ENCODE results near the gene CATSPER2. TPM values are rescaled to one million over a fixed set of nuclear protein-coding genes. Genes with fewer than 3 reads are reported as not detected.
A peak's percentile ranks its signal among the peaks of the same experiment; 100 is the strongest.
"Not testable (repeated sequence)": the region's sequence is repeated elsewhere in the genome, so short reads cannot be mapped to it uniquely, and the experiment has no call there.

The CATSPER2 gene
- total RNA-seq, 1 donor from 2014 or later: 2.7 TPM

DNA sequence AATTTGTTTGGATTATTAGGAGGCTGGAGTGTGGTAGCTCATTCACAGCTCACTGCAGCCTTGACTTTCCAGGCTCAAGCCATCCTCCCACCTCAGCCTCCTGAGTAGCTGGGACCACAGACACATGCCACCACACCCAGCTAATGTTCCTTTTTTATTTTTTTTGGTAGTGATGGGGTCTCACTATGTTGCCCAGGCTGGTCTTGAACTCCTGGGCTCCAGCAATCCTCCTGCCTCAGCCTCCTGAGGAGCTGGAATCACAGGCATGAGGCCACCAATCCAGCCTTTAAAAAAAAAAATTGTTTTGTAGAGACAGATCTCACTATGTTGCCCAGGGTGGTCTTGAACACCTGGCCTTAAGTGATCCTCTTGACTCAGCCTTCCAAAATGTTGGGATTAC, 21.7 kb downstream of the CATSPER2 start:
- H3K9me3 ChIP-seq; DNase-seq; ATAC-seq; intact Hi-C loops (cut with DNase I); H3K4me1 ChIP-seq; H3K27ac ChIP-seq; H3K4me3 ChIP-seq; H3K27me3 ChIP-seq (ENCODE audit: low read depth); H3K36me3 ChIP-seq: not testable (repeated sequence)

DNA sequence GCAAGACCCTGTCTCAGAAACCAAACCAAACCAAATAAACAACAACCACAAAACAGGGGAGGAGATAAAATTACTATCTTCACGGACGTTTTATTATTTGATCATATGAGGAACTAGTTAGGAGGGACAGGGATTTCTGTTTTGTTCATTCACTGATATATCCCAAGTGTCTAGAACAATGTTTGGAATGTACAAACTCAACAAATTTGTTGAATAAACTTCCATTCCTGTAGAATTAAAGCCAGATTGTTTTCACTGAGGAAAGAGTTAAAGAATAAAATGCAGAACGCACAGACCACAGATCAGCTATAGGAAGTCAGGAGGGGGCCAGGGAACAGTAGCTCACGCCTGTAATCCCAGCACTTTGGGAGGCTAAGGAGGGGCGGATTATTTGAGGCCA, 23.5 kb downstream of the CATSPER2 start:
- Histone ChIP-seq H3K9me3 (no peaks in the 10 kb centered on the region), H3K4me1 (no peaks in the 10 kb centered on the region), H3K36me3 (no peaks in the 10 kb centered on the region), H3K27me3 (ENCODE audit: low read depth) (peaks cover 5% of the 10 kb centered on the region), H3K4me3 (no peak overlapping the region), H3K27ac (no peak overlapping the region)
- ATAC-seq: no peak
- intact Hi-C loops (cut with DNase I): no loop called here
- TF ChIP-seq, protein P1, sequence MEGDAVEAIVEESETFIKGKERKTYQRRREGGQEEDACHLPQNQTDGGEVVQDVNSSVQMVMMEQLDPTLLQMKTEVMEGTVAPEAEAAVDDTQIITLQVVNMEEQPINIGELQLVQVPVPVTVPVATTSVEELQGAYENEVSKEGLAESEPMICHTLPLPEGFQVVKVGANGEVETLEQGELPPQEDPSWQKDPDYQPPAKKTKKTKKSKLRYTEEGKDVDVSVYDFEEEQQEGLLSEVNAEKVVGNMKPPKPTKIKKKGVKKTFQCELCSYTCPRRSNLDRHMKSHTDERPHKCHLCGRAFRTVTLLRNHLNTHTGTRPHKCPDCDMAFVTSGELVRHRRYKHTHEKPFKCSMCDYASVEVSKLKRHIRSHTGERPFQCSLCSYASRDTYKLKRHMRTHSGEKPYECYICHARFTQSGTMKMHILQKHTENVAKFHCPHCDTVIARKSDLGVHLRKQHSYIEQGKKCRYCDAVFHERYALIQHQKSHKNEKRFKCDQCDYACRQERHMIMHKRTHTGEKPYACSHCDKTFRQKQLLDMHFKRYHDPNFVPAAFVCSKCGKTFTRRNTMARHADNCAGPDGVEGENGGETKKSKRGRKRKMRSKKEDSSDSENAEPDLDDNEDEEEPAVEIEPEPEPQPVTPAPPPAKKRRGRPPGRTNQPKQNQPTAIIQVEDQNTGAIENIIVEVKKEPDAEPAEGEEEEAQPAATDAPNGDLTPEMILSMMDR (IDR thresholded peaks at IDR 0.05): no peak
- DNase-seq: no peak

DNA sequence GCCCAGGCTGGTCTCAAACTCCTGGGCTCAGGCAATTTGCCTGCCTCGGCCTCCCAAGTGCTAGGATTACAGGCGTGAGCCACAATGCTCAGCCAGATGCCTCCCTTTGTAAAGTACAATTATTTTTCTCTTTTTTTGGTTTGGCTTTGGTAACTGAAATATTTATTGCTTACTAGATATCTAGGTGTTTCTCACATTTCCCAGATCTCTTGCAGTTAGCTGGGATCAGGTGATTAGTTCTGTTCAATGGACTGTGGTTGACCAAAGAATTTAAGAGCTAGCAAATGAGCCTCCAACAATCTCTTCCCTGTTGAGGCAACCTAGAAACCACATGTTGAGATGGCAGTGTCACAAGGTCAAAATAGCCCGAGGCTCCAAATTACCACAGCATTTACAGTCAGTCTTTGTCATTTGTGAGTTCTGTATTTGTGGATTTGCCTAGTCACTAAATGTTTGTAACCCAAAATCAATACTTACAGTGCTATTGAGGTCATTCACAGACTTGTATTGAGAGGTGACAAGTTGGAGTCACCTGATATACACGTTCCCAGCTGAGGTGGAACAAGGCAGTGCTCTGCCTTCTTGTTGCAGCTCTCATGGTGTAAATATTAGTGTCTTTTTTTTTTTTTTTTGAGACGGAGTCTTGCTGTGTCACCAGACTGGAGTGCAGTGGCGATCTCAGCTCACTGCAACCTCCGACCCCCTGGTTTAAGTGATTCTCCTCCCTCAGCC, 26.4 kb downstream of the CATSPER2 start:
- ATAC-seq; intact Hi-C loops (cut with DNase I); H3K9me3 ChIP-seq; H3K27ac ChIP-seq; H3K36me3 ChIP-seq; H3K4me1 ChIP-seq; H3K4me3 ChIP-seq; DNase-seq; H3K27me3 ChIP-seq (ENCODE audit: low read depth): not testable (repeated sequence)

DNA sequence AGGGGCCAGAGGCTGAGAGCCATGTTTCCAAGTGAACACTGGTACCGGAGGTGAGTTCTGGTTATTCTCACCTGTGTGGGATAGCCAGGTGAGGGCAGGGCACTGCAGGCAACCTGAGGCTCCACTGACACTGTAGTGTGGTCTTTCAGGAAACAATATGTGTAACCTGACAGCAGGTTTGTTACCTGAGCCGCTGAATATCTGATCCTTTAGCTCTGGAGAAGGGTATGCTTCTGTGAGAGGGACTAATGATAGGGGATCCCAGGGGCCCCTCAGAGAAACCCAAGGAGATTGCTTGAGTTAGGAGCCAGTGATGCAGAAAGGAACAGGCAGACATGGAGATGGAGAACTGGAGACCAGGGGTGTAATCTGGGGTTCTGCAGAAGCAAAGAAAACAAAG, 29.9 kb downstream of the CATSPER2 start, which contains the start of gene STRC:
Gene STRC, minus strand, starts transcription at position 101 of the 400 bp plus-strand sequence. Its CDS starts 78 bp downstream, at position 23.
- H3K36me3 ChIP-seq; intact Hi-C loops (cut with DNase I); ATAC-seq; H3K9me3 ChIP-seq; DNase-seq; H3K4me1 ChIP-seq; H3K27me3 ChIP-seq (ENCODE audit: low read depth); H3K4me3 ChIP-seq; H3K27ac ChIP-seq: not testable (repeated sequence)

DNA sequence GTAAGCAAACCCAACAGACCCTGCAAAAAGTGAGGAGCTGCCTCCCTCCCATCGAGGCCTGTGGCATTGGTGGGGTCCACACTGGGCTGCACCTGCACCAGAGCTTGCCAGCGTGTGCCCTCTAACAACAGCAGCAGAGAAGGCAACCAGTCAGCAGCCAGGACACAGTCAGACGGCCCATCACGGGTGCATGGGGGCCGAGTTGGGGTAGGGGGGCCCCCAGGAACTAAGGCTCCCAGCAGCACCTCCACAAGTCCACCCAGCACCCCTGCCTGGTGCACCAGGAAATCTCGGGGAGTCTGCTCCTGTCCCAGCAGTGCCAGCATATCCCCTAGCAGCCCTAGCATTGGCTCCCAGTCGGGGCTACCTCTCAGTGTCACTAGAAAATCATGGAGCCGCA, 30.9 kb downstream of the CATSPER2 start:
- H3K27ac ChIP-seq; DNase-seq; H3K9me3 ChIP-seq; H3K27me3 ChIP-seq (ENCODE audit: low read depth); H3K4me3 ChIP-seq; H3K4me1 ChIP-seq; H3K36me3 ChIP-seq; intact Hi-C loops (cut with DNase I): not testable (repeated sequence)
- peak; percentile 29 to 32 for ATAC-seq

DNA sequence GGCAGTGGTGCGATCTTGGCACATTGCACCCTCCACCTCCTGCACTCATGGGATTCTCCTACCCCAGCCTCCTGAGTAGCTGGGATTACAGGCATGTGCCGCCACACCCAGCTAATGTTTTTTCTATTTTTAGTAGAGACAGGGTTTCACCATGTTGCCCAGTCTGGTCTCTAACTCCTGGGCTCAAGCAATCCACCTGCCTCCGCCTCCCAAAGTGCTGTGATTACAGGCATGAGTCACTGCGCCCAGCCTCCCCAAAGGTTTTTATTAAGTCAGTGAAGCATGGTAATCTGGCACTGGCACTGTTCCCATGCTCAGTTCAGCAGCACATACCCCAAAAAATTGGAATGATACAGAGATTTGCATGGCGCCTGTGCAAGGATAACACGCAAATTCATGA, 46.4 kb downstream of the CATSPER2 start:
- intact Hi-C loops (cut with DNase I); H3K4me1 ChIP-seq; H3K4me3 ChIP-seq; H3K27me3 ChIP-seq (ENCODE audit: low read depth); H3K9me3 ChIP-seq; DNase-seq; H3K27ac ChIP-seq; ATAC-seq; H3K36me3 ChIP-seq: not testable (repeated sequence)

DNA sequence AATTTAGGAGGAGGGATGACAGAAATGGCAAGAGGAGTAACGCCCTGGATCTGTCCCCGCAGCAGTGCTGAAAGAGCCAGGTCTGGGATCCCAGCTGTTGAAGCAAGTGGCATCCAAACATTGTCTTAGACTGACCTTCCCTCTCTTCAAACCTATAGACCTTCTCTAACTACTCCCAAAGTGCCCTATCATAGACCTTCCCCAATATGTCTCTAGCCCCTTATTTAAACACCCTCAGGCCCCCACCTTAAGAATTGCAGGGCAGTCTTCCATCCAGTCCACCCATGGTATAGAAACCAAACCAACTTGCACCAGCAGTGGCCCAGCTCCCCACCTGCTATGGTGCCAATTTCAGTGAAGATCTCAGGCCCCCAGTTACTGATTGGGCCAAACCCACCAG, 48.4 kb downstream of the CATSPER2 start:
- intact Hi-C loops (cut with DNase I); H3K36me3 ChIP-seq; ATAC-seq; H3K4me1 ChIP-seq; H3K27ac ChIP-seq; H3K9me3 ChIP-seq; H3K4me3 ChIP-seq; H3K27me3 ChIP-seq (ENCODE audit: low read depth); DNase-seq: not testable (repeated sequence)

DNA sequence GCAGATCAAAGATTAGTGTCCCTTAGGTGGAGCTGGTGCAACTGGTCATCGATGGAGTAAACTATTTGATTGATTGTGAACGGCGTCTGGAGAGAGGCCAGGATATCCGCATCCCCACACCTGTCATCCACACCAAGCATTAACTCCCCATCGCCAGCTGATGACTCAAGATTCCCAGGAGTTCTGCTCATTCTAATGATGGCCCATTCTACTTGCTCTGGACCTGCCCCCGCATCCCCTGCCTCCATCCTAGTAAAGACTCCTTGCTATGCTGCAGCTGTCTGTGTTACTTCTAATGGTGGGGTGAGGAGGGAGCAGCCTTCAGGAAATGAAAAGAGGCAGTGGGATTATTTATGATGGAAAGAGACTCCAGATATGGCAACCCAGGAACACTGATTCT, 49.5 kb downstream of the CATSPER2 start:
- H3K4me3 ChIP-seq; ATAC-seq; intact Hi-C loops (cut with DNase I): not testable (repeated sequence)

DNA sequence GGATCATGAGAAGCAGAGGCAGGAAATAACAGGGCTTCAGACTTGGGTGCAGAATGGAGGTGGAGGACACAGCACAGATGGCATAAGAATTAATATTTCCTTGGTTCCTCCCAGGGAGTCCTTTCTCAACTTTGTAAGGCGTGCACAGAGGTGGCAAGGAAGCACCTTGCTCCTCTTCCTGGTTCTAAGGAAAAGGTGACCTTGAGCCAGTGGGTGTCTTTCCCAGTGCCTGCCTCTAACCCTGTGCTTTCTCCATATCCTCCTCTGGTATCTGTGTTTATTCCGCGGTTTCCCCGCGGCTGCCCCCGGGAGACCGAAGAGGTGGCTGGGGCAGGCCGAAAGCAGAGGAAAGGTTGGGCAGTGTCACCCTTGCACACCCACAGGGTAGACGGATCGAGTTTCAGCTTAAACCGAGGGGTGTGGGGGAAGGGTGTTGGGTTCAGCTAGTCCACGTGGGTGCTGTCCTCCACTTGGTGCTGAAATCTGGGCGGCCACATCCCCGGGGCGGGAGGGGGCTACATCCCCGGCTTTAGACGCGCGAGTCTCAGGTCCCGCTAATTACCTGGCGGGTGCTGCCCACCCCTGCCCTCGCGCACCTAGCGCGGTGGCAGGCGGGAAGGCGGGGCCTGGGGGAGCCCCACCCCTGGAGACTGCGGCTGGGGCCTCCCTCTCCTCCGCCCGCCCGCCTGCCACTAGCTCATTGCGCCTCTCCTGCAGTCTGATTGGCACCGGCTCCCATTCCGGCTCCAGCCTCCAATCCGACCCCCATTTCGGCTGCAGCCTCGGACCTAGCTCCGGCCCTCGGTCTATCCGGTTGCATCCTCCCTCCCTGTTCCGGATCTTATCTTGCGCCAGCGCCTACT, 55.1 kb downstream of the CATSPER2 start, which contains the start of gene CKMT1B:
Gene CKMT1B, plus strand, starts transcription at position 700 of the 863 bp plus-strand sequence. CDS start 192 bp downstream, outside the sequence.
- H3K36me3 ChIP-seq; H3K27ac ChIP-seq; H3K4me1 ChIP-seq; intact Hi-C loops (cut with DNase I); H3K9me3 ChIP-seq; DNase-seq; H3K27me3 ChIP-seq (ENCODE audit: low read depth); H3K4me3 ChIP-seq: not testable (repeated sequence)
- ATAC-seq: peak; percentile 67 to 74

More for the DNA sequence above, 49.5 kb downstream of the CATSPER2 start:
- not testable (repeated sequence) for H3K9me3 ChIP-seq; H3K27me3 ChIP-seq (ENCODE audit: low read depth); H3K4me1 ChIP-seq; H3K27ac ChIP-seq; DNase-seq; H3K36me3 ChIP-seq

DNA sequence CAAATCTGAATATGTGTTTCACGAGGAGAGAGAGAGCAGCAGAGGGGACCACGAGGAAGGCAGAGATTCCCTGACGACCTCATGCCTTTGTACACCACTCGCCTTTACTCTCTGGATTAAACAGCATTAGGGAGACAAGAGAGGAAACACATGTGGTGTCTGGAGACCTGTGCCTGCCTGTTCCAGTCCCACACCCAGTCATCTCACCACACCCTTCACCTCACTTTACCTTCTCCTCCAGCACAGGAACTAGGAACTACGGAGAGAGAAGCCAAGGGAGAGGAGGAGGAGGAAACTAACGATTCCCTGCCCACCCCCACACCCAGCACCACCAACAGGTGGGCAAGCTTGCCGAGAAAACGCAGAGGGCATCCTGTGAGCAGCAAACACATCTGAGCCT, 55.8 kb downstream of the CATSPER2 start:
- H3K27me3 ChIP-seq (ENCODE audit: low read depth); H3K4me1 ChIP-seq; intact Hi-C loops (cut with DNase I); ATAC-seq; DNase-seq; H3K27ac ChIP-seq; H3K4me3 ChIP-seq; H3K36me3 ChIP-seq; H3K9me3 ChIP-seq: not testable (repeated sequence)

DNA sequence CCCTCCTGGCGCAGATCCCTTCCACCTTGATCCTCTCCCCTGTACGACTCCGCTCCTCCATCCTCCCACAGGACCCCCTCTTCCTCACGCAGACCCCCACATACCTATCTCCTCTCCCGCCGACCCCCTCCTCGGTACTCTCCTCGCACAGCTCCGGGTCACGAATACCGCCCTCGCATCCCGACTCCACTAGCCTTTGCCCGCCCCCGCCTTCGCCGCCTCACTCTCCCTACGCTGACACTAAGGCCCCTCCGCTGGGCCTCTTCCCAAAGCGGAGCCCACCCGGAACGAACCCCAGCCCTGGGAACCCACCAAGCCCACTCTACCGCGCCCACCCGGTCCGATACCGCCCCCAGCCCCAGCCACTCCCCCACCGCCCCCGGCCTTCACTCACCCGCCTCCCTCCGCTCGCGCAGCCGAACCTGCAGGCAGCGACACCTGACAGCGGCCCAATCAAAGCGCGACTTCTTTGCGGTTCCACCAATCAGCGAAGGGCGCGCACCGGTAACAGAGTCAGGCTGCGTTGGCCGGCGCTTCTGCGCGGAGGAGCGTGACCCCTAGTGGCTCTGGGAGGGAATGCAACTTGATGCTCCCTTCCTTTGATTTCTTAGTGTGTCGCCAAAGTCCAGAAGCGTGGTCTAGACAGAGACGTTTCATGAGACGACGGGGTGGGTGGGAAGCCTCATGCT, 58.7 kb downstream of the CATSPER2 start, which contains the start of gene PPIP5K1:
Gene PPIP5K1, minus strand, starts transcription at position 431 of the 689 bp plus-strand sequence. CDS start 5,704 bp downstream, outside the sequence.
- H3K4me3 ChIP-seq; H3K27me3 ChIP-seq (ENCODE audit: low read depth); H3K36me3 ChIP-seq; DNase-seq; H3K4me1 ChIP-seq; intact Hi-C loops (cut with DNase I); H3K27ac ChIP-seq; H3K9me3 ChIP-seq: not testable (repeated sequence)
- peak; percentile 98 to 99 for ATAC-seq

All from lower lobe of right lung (tissue), 2 donors.